K562 (cell line): ENCODE results near the gene EAF2. TPM values are rescaled to one million over a fixed set of nuclear protein-coding genes. Genes with fewer than 3 reads are reported as not detected.

Experiments used
- ATAC-seq: fragments of 200-7000 bp; cut with Tn5 transposase; 3 replicates; pipeline ENCODE4 v1.9.1; 2020; ENCODE audit warnings: moderate library complexity
- BruUV-seq: library from RNA; stranded (reverse); fragments of 400-500 nt; replicated peaks from 2 replicates; lab custom pipeline; 2021; lab: Mats Ljungman, UMichigan
- CTCF ChIA-PET: fragments of 300-600 bp; formaldehyde crosslinking; extraction: SDS; loops from one replicate; lab custom pipeline; 2021; ENCODE audit warnings: low intra/inter-chr PET ratio; lab: Yijun Ruan, JAX
- POLR2A ChIA-PET: fragments of 300-600, 350-650 bp; sonication (Branson Sonifier 250); formaldehyde crosslinking; extraction: SDS; loops from one replicate; lab custom pipeline; 2021; ENCODE audit warnings: antibody characterized with exemption, inconsistent platforms; lab: Yijun Ruan, JAX
- DNase-seq, 4 experiments: peaks; one replicate each; pipeline versions ENCODE4 v3.0.0 to v3.0.0-alpha.2; 2011 to 2018; ENCODE audit warnings: low spot score in 3 of 4, mixed read lengths in 3 of 4; ENCODE audit errors: extremely low read depth in 1 of 4
- FAIRE-seq: peaks from 2 replicates; lab custom pipeline; 2011; peaks lifted over from hg19 to GRCh38; lab: Jason Lieb, UNC
- H2AFZ ChIP-seq: 2 replicates; pipeline ENCODE4 v1.6.0; 2011; ENCODE audit warnings: low read depth, low read length, control low read depth, inconsistent platforms
- H3K27ac ChIP-seq: fragments of 200-600 bp; 3 replicates; pipeline ENCODE4 v1.8.0; 2011; ENCODE audit warnings: low read depth, mild to moderate bottlenecking, control low read depth, inconsistent platforms, low read length, moderate library complexity, mixed read lengths; ENCODE audit errors: extremely low read depth
- H3K27me3 ChIP-seq, 2 experiments: fragments of 300-600 bp in 1 of 2; 2 replicates in 1 of 2; 3 replicates in 1 of 2; pipeline versions ENCODE4 v1.6.0 to v1.8.0; 2011; ENCODE audit warnings: inconsistent platforms in 2 of 2, low read length in 2 of 2, mild to moderate bottlenecking in 1 of 2, mixed read lengths in 1 of 2, moderate library complexity in 1 of 2; ENCODE audit not compliant: control insufficient read depth in 2 of 2, insufficient read depth in 2 of 2
- H3K36me3 ChIP-seq: fragments of 300-600 bp; 3 replicates; pipeline ENCODE4 v1.8.0; 2011; ENCODE audit warnings: mild to moderate bottlenecking, low read length, inconsistent platforms; ENCODE audit not compliant: control insufficient read depth, insufficient read depth
- H3K4me1 ChIP-seq, 2 experiments: fragments of 200-600 bp in 1 of 2; replicated peaks in 1 of 2; 2 replicates in 1 of 2; 3 replicates in 1 of 2; pipeline versions ENCODE4 v1.5.1 to v1.8.0; 2011; ENCODE audit warnings: inconsistent platforms in 2 of 2, low read length in 2 of 2, mild to moderate bottlenecking in 1 of 2, mixed read lengths in 1 of 2, moderate library complexity in 1 of 2; ENCODE audit not compliant: control insufficient read depth in 2 of 2, insufficient read depth in 2 of 2
- H3K4me2 ChIP-seq: 2 replicates; pipeline ENCODE4 v1.6.1; 2011; ENCODE audit warnings: low read length, control low read depth, inconsistent platforms, mixed read lengths; ENCODE audit not compliant: insufficient read depth
- H3K4me3 ChIP-seq: fragments of 200-600 bp; sonication (generic), shearing (Covaris generic); 2 replicates; pipeline ENCODE4 v1.5.1; 2016; ENCODE audit warnings: control low read depth, inconsistent platforms
- H3K79me2 ChIP-seq: fragments of 200-600 bp; 3 replicates; pipeline ENCODE4 v1.8.0; 2011; ENCODE audit warnings: low read length, inconsistent platforms; ENCODE audit not compliant: control insufficient read depth, insufficient read depth
- H3K9ac ChIP-seq, 2 experiments: 2 replicates each; pipeline versions ENCODE4 v1.6.0 to v1.6.1; 2011; ENCODE audit warnings: low read depth in 2 of 2, low read length in 2 of 2, control low read depth in 1 of 2, inconsistent platforms in 1 of 2, mild to moderate bottlenecking in 1 of 2, mixed read lengths in 1 of 2; ENCODE audit not compliant: insufficient read depth in 1 of 2
- H3K9me1 ChIP-seq: one replicate; pipeline ENCODE4 v1.6.0; 2011; ENCODE audit warnings: inconsistent platforms, mild to moderate bottlenecking, low read length, moderate library complexity; ENCODE audit not compliant: control insufficient read depth, insufficient read depth
- H3K9me3 ChIP-seq: replicated peaks from 2 replicates; pipeline ENCODE4 v1.5.1; 2011; ENCODE audit warnings: low read depth, low read length, inconsistent platforms; ENCODE audit not compliant: control insufficient read depth, insufficient read depth
- H4K20me1 ChIP-seq: replicated peaks from 2 replicates; pipeline ENCODE4 v1.6.1; 2011; ENCODE audit warnings: low read length, inconsistent platforms, mixed read lengths; ENCODE audit not compliant: control insufficient read depth, insufficient read depth
- BRD4 ChIP-seq: fragments of 200-600 bp; sonication (generic); IDR thresholded peaks from 2 replicates; pipeline ENCODE4 v1.6.1; 2017; ENCODE audit warnings: inconsistent platforms
- CGGBP1 ChIP-seq: fragments of 250-450 bp; sonication (Bioruptor Pico); IDR thresholded peaks from 2 replicates; pipeline ENCODE4 v1.9.0; 2021; ENCODE audit warnings: mild to moderate bottlenecking
- DMBX1 ChIP-seq: fragments of 250-450 bp; sonication (Bioruptor Pico); IDR thresholded peaks from 2 replicates; pipeline ENCODE4 v1.8.0; 2022; ENCODE audit warnings: inconsistent platforms, mild to moderate bottlenecking, moderate library complexity, borderline replicate concordance
- E2F1 ChIP-seq: sonication (generic); formaldehyde crosslinking; IDR thresholded peaks from 2 replicates; pipeline ENCODE4 v1.8.1; 2023; ENCODE audit warnings: mild to moderate bottlenecking, missing genetic modification reagents, moderate library complexity
- E4F1 ChIP-seq: fragments of 250-450 bp; sonication (Bioruptor Pico); IDR thresholded peaks from 2 replicates; pipeline ENCODE4 v1.5.0; 2021; ENCODE audit warnings: mild to moderate bottlenecking, borderline replicate concordance
- FOSL1 ChIP-seq: fragments of 200-800 bp; sonication (Bioruptor generic); conservative IDR thresholded peaks from 2 replicates; pipeline ENCODE4 v1.6.1; 2016; ENCODE audit warnings: missing genetic modification characterization, missing compliant biosample characterization
- LARP7 ChIP-seq: fragments of 450-650 bp; IDR thresholded peaks from 2 replicates; pipeline ENCODE4 v1.6.1; 2016
- LEF1 ChIP-seq: fragments of 450-650 bp; IDR thresholded peaks from 2 replicates; pipeline ENCODE4 v1.6.1; 2016; ENCODE audit warnings: mild to moderate bottlenecking
- SMAD2 ChIP-seq: fragments of 150-350 bp; IDR thresholded peaks from 2 replicates; pipeline ENCODE4 v1.6.1; 2014; ENCODE audit warnings: low read depth, mild to moderate bottlenecking, low read length
- ZBTB1 ChIP-seq: sonication (generic); formaldehyde crosslinking; IDR thresholded peaks from 2 replicates; pipeline ENCODE4 v1.8.1; 2023; ENCODE audit warnings: missing genetic modification reagents, low read depth, mild to moderate bottlenecking, borderline replicate concordance
- ZBTB17 ChIP-seq: fragments of 450-650 bp; formaldehyde crosslinking; IDR thresholded peaks from 2 replicates; pipeline ENCODE4 v1.4.0; 2020; ENCODE audit warnings: mild to moderate bottlenecking
- ZNF217 ChIP-seq: sonication (generic); formaldehyde crosslinking; IDR thresholded peaks from 2 replicates; pipeline ENCODE4 v1.8.0; 2022; ENCODE audit warnings: mild to moderate bottlenecking, missing genetic modification reagents
- WGBS: fragments of 100-300 bp; shearing (Covaris generic); methylation state at CpG from one replicate; pipeline ENCODE4 v1.1.6; 2016; ENCODE audit warnings: low coverage, mixed read lengths; ENCODE audit not compliant: insufficient coverage; ENCODE audit errors: missing lambda C conversion rate; 5-methylcytosine and 5-hydroxymethylcytosine counted together
- in situ Hi-C: fragments of 300-500 bp; cut with MboI; formaldehyde crosslinking; loops from 4 replicates; pipeline ENCODE4 v1.15.0; 2018; ENCODE audit warnings: inconsistent platforms, mixed read lengths
- intact Hi-C: fragments of 100-400 bp; cut with micrococcal nuclease; formaldehyde crosslinking; loops from 2 replicates; pipeline ENCODE4 v1.14.2; 2022
- polyA plus RNA-seq, 8 experiments: library from polyadenylated mRNA; depleted of rRNA in 4 of 8; stranded (reverse) in 5 of 8; unstranded in 3 of 8; fragments of >200 nt; fragmentation: Nextera tagmentation in 2 of 8; fragmentation: Illumina TruSeq in 1 of 8; extraction: Ambion mirVana in 2 of 8; extraction: Trizol in 1 of 8; gene quantifications; 2 replicates each; pipeline versions ENCODE4 v1.2.1 to v1.2.3, GENCODE V29; 2011 to 2014; ENCODE audit warnings: inconsistent platforms in 1 of 8, missing spikeins in 1 of 8
- total RNA-seq, 7 experiments: library from RNA; depleted of rRNA in 6 of 7; stranded (reverse); fragments of >200 nt in 6 of 7; fragmentation: Illumina TruSeq in 2 of 7; extraction: Trizol in 2 of 7; gene quantifications; 2 replicates each; pipeline versions ENCODE4 v1.2.1 to v1.2.3, GENCODE V29; 2011 to 2021; ENCODE audit warnings: low replicate concordance in 1 of 7

EAF2 gene
- total and polyA plus RNA-seq, 9 of the 15 experiments (the other 6 are each of a cell fraction or from before 2014, with no cell fraction given) = 3.8 to 17.3 (median 6.9) TPM

- H3K27me3 ChIP-seq = no peaks in the 10 kb centered on the region
- H3K4me2 ChIP-seq = no peak overlapping the region
- no peak overlapping the region for H2AFZ ChIP-seq
- POLR2A ChIA-PET = no interaction called here
- in situ Hi-C loops (no loop called here), intact Hi-C loops (no loop called here)
- FAIRE-seq = no peak
- no peak for DNase-seq
- CTCF ChIA-PET = no interaction called here
- no peaks in the 10 kb centered on the region for H3K79me2 ChIP-seq
- H3K36me3 ChIP-seq = peaks cover 54% of the 10 kb centered on the region
- WGBS = 76% methylated on average over 2 of the region's 2 CpGs
- H3K27ac ChIP-seq = no peak overlapping the region
- no peaks in the 10 kb centered on the region for H3K9me1 ChIP-seq
- no TSS peak for BruUV-seq
- H3K9me3 ChIP-seq = no peaks in the 10 kb centered on the region
- TF ChIP-seq ZNF217 (CRISPR knock-in tag) (no peak), E2F1 (no peak), ZBTB1 (no peak), LEF1 (no peak)
- H3K4me3 ChIP-seq = no peak overlapping the region
- H4K20me1 ChIP-seq = no peaks in the 10 kb centered on the region
- no peak for ATAC-seq
- H3K9ac ChIP-seq = no peak overlapping the region
- H3K4me1 ChIP-seq = no peaks in the 10 kb centered on the region
These were observed 48.5 kb upstream of the EAF2 start for GRCh38 chr3:121786485-121786884.

- Histone ChIP-seq H3K9ac (no peak overlapping the region), H3K9me3 (no peaks in the 10 kb centered on the region; the same call in 1 of the 2 replicates), H3K79me2 (no peaks in the 10 kb centered on the region), H4K20me1 (no peaks in the 10 kb centered on the region), H3K4me3 (no peak overlapping the region), H2AFZ (no peak overlapping the region), H3K4me1 (no peaks in the 10 kb centered on the region), H3K27me3 (no peaks in the 10 kb centered on the region), H3K4me2 (no peak overlapping the region), H3K9me1 (no peaks in the 10 kb centered on the region), H3K27ac (no peak overlapping the region), H3K36me3 (peaks cover 57% of the 10 kb centered on the region; the same call in 1 of the 3 replicates)
- DNase-seq (no peak), ATAC-seq (no peak), FAIRE-seq (no peak)
- intact Hi-C loops = no loop called here
- ChIA-PET CTCF (no interaction called here), POLR2A (no interaction called here)
- in situ Hi-C loops = no loop called here
- no TSS peak for BruUV-seq
- WGBS = 97% methylated on average over 3 of the region's 3 CpGs
- no peak for TF ChIP-seq FOSL1 (tag)
- TF ChIP-seq E4F1 (CRISPR knock-in tag) = no peak
- TF ChIP-seq LARP7 = no peak
- TF ChIP-seq SMAD2 = no peak
- TF ChIP-seq DMBX1 = no peak
- TF ChIP-seq CGGBP1 (CRISPR knock-in tag) = no peak
- no peak for TF ChIP-seq BRD4
- no peak for TF ChIP-seq ZBTB17
These were observed 41.9 kb upstream of the EAF2 start for GRCh38 chr3:121793078-121793477.
